Neural cell (in vitro differentiated cells): Measurements from ENCODE around the gene PERCC1. TPM values are rescaled to one million over a fixed set of nuclear protein-coding genes. Genes with fewer than 3 reads are reported as not detected.
"Not testable (repeated sequence)": the region's sequence is repeated elsewhere in the genome, so short reads cannot be mapped to it uniquely, and the experiment has no call there.

ENCODE experiments used
- H2AFZ ChIP-seq: fragments of 200-600, 300-800 bp; sonication (generic), shearing (Covaris generic); 2 replicates; pipeline ENCODE4 v1.6.0; 2014; ENCODE audit warnings: low read depth, mild to moderate bottlenecking, antibody characterized with exemption, low read length, moderate library complexity
- H3F3A ChIP-seq: fragments of 200-600 bp; shearing (Covaris generic); 2 replicates; pipeline ENCODE4 v1.6.1; 2016; ENCODE audit warnings: mild to moderate bottlenecking, moderate library complexity, mixed read lengths, antibody characterized with exemption, low read length; ENCODE audit not compliant: insufficient read depth, poor library complexity, severe bottlenecking
- H3K27ac ChIP-seq: fragments of 200-600, 300-800 bp; sonication (generic), shearing (Covaris generic); 2 replicates; pipeline ENCODE4 v1.5.1; 2014; ENCODE audit warnings: mild to moderate bottlenecking, low read length, moderate library complexity
- H3K27me3 ChIP-seq: fragments of 300-800, 200-600 bp; sonication (generic), shearing (Covaris generic); 2 replicates; pipeline ENCODE4 v1.6.0; 2014; ENCODE audit warnings: mild to moderate bottlenecking, low read depth, low read length, moderate library complexity; ENCODE audit not compliant: insufficient read depth
- H3K36me3 ChIP-seq: fragments of 300-800, 200-600 bp; sonication (generic), shearing (Covaris generic); 2 replicates; pipeline ENCODE4 v1.5.1; 2014; ENCODE audit warnings: mild to moderate bottlenecking, antibody characterized with exemption, low read length, moderate library complexity; ENCODE audit not compliant: insufficient read depth
- H3K4me2 ChIP-seq: fragments of 300-800, 200-600 bp; sonication (generic), shearing (Covaris generic); 2 replicates; pipeline ENCODE4 v1.6.0; 2014; ENCODE audit warnings: mild to moderate bottlenecking, low read length
- H3K4me3 ChIP-seq: fragments of 300-800, 200-600 bp; sonication (generic), shearing (Covaris generic); 2 replicates; pipeline ENCODE4 v1.5.1; 2014; ENCODE audit warnings: mild to moderate bottlenecking, low read length, moderate library complexity
- H3K79me2 ChIP-seq: fragments of 200-600 bp; shearing (Covaris generic); replicated peaks from 2 replicates; pipeline ENCODE4 v1.6.0; 2014; ENCODE audit warnings: mild to moderate bottlenecking, low read length, moderate library complexity; ENCODE audit not compliant: insufficient read depth
- H3K9ac ChIP-seq: fragments of 300-800, 200-600 bp; sonication (generic), shearing (Covaris generic); 2 replicates; pipeline ENCODE4 v1.6.1; 2016; ENCODE audit warnings: mild to moderate bottlenecking, low read length, mixed read lengths
- H3K9me2 ChIP-seq: fragments of 200-600 bp; shearing (Covaris generic); 2 replicates; pipeline ENCODE4 v1.6.1; 2016; ENCODE audit warnings: mild to moderate bottlenecking, low read length, mixed read lengths; ENCODE audit not compliant: insufficient read depth
- H3K9me3 ChIP-seq: fragments of 200-600, 300-800 bp; sonication (generic), shearing (Covaris generic); 2 replicates; pipeline ENCODE4 v1.6.1; 2016; ENCODE audit warnings: mild to moderate bottlenecking, mixed run types, low read length, moderate library complexity, mixed read lengths
- H4K20me1 ChIP-seq: fragments of 200-600 bp; shearing (Covaris generic); 2 replicates; pipeline ENCODE4 v1.6.1; 2016; ENCODE audit warnings: mild to moderate bottlenecking, mixed run types; ENCODE audit not compliant: insufficient read depth
- CTCF ChIP-seq: fragments of 450-650 bp; IDR thresholded peaks from 2 replicates; pipeline ENCODE4 v1.5.1; 2014; ENCODE audit warnings: antibody characterized with exemption, mild to moderate bottlenecking, moderate library complexity; ENCODE audit not compliant: poor library complexity, severe bottlenecking
- EP300 ChIP-seq: fragments of 450-650 bp; conservative IDR thresholded peaks from 2 replicates; pipeline ENCODE4 v1.6.1; 2014; ENCODE audit warnings: antibody characterized with exemption, mild to moderate bottlenecking, moderate library complexity; ENCODE audit not compliant: poor library complexity, severe bottlenecking
- EZH2 ChIP-seq: fragments of 200-600, 300-800 bp; shearing (Covaris generic), sonication (generic); IDR thresholded peaks from 2 replicates; pipeline ENCODE4 v1.6.1; 2014; ENCODE audit warnings: antibody characterized with exemption, low read length, borderline replicate concordance, mild to moderate bottlenecking; ENCODE audit not compliant: insufficient read depth, poor library complexity, severe bottlenecking
- MXI1 ChIP-seq: fragments of 450-650 bp; conservative IDR thresholded peaks from 2 replicates; pipeline ENCODE4 v1.6.1; 2014; ENCODE audit warnings: antibody characterized with exemption, mild to moderate bottlenecking; ENCODE audit not compliant: poor library complexity, severe bottlenecking
- POLR2AphosphoS5 ChIP-seq: IDR thresholded peaks from 2 replicates; pipeline ENCODE4 v1.6.1; 2012
- RAD21 ChIP-seq: fragments of 450-650 bp; conservative IDR thresholded peaks from 2 replicates; pipeline ENCODE4 v1.6.1; 2014; ENCODE audit warnings: antibody characterized with exemption, mild to moderate bottlenecking, moderate library complexity
- SMC3 ChIP-seq: fragments of 450-650 bp; conservative IDR thresholded peaks from 2 replicates; pipeline ENCODE4 v1.6.1; 2014; ENCODE audit warnings: antibody characterized with exemption, mild to moderate bottlenecking, moderate library complexity; ENCODE audit not compliant: poor library complexity
- TAF1 ChIP-seq: IDR thresholded peaks from 2 replicates; pipeline ENCODE4 v1.6.1; 2012; ENCODE audit warnings: low read depth
- polyA plus RNA-seq: library from polyadenylated mRNA; depleted of rRNA; stranded (reverse); fragments of >200 nt; gene quantifications from 2 replicates; pipeline ENCODE4 v1.2.3, GENCODE V29; 2014
- TF ChIP-seq, protein P1 (sequence below): IDR thresholded peaks from 2 replicates; pipeline ENCODE4 v1.6.1; 2012; ENCODE audit warnings: borderline replicate concordance

Gene PERCC1
- polyA plus RNA-seq, 1 donor from 2014 or later, result not detected

- H3K9me3 ChIP-seq, result no peaks in the 10 kb centered on the region
- H3K9me2 ChIP-seq, result no peaks in the 10 kb centered on the region
- no peak overlapping the region for H3K4me2 ChIP-seq
- TF ChIP-seq, protein P1, sequence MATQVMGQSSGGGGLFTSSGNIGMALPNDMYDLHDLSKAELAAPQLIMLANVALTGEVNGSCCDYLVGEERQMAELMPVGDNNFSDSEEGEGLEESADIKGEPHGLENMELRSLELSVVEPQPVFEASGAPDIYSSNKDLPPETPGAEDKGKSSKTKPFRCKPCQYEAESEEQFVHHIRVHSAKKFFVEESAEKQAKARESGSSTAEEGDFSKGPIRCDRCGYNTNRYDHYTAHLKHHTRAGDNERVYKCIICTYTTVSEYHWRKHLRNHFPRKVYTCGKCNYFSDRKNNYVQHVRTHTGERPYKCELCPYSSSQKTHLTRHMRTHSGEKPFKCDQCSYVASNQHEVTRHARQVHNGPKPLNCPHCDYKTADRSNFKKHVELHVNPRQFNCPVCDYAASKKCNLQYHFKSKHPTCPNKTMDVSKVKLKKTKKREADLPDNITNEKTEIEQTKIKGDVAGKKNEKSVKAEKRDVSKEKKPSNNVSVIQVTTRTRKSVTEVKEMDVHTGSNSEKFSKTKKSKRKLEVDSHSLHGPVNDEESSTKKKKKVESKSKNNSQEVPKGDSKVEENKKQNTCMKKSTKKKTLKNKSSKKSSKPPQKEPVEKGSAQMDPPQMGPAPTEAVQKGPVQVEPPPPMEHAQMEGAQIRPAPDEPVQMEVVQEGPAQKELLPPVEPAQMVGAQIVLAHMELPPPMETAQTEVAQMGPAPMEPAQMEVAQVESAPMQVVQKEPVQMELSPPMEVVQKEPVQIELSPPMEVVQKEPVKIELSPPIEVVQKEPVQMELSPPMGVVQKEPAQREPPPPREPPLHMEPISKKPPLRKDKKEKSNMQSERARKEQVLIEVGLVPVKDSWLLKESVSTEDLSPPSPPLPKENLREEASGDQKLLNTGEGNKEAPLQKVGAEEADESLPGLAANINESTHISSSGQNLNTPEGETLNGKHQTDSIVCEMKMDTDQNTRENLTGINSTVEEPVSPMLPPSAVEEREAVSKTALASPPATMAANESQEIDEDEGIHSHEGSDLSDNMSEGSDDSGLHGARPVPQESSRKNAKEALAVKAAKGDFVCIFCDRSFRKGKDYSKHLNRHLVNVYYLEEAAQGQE, result no peak
- TF ChIP-seq TAF1 (no peak), POLR2AphosphoS5 (no peak)
- H3F3A ChIP-seq, result no peaks in the 10 kb centered on the region
- no peak overlapping the region for H2AFZ ChIP-seq
- H3K27ac ChIP-seq, result no peak overlapping the region
- no peaks in the 10 kb centered on the region for H3K27me3 ChIP-seq
- H3K36me3 ChIP-seq, result no peaks in the 10 kb centered on the region
- H3K4me3 ChIP-seq, result no peak overlapping the region
- H3K79me2 ChIP-seq, result no peaks in the 10 kb centered on the region
- no peaks in the 10 kb centered on the region for H4K20me1 ChIP-seq
- no peak overlapping the region for H3K9ac ChIP-seq
Measured at GRCh38 chr16:1439058-1439698, 8.3 kb downstream of the PERCC1 start.

DNA sequence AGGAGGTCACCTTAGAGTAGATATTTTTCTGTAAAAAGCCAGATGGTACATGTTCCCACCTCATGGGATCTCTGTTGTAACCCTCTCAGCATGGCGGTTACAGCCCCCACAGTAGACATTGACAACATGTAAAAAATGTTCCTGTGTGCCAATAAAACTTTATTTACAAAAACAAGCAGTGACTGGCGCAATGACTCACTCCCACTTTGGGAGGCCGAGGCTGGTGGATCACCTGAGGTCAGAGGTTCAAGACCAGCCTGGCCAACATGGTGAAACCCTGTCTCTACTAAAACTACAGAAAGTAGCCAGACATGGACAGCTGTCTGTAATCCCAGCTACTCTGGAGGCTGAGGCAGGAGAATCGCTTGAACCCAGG, 8.8 kb downstream of the PERCC1 start:
- not testable (repeated sequence) for H3F3A ChIP-seq, H3K36me3 ChIP-seq, H3K27ac ChIP-seq

GRCh38 chr16:1441391-1441829, 10.5 kb downstream of the PERCC1 start:
- no peaks in the 10 kb centered on the region for H3K27me3 ChIP-seq
- H3K9me2 ChIP-seq, result no peaks in the 10 kb centered on the region
- H3K4me2 ChIP-seq, result no peak overlapping the region
- no peaks in the 10 kb centered on the region for H3K79me2 ChIP-seq
- H2AFZ ChIP-seq, result no peak overlapping the region
- H3K9me3 ChIP-seq, result no peaks in the 10 kb centered on the region
- H4K20me1 ChIP-seq, result no peaks in the 10 kb centered on the region
- TF ChIP-seq MXI1, result no peak
- TF ChIP-seq, protein P1, result no peak
- TF ChIP-seq RAD21, result no peak
- no peak for TF ChIP-seq POLR2AphosphoS5
- no peak for TF ChIP-seq EP300
- no peak for TF ChIP-seq SMC3
- no peak for TF ChIP-seq EZH2
- no peak for TF ChIP-seq TAF1
- TF ChIP-seq CTCF, result no peak
- no peaks in the 10 kb centered on the region for H3F3A ChIP-seq
- no peaks in the 10 kb centered on the region for H3K36me3 ChIP-seq
- no peak overlapping the region for H3K4me3 ChIP-seq
- no peak overlapping the region for H3K27ac ChIP-seq
- no peak overlapping the region for H3K9ac ChIP-seq

More for the DNA sequence above, 8.8 kb downstream of the PERCC1 start:
- H2AFZ ChIP-seq, H3K79me2 ChIP-seq, H3K9me3 ChIP-seq, H3K9ac ChIP-seq, H3K9me2 ChIP-seq, H3K4me3 ChIP-seq, H4K20me1 ChIP-seq, H3K27me3 ChIP-seq, H3K4me2 ChIP-seq: not testable (repeated sequence)
